Endodermal cell (in vitro differentiated cells): ENCODE results near the gene DHRS4L2. TPM values are rescaled to one million over a fixed set of nuclear protein-coding genes. Genes with fewer than 3 reads are reported as not detected.
"Not testable (repeated sequence)": the region's sequence is repeated elsewhere in the genome, so short reads cannot be mapped to it uniquely, and the experiment has no call there.

Experiments used
- DNase-seq: peaks from one replicate; pipeline ENCODE4 v3.0.0-alpha.2; 2017
- H3K27ac ChIP-seq: 2 replicates; pipeline ENCODE4 v1.5.1; 2013; ENCODE audit warnings: mild to moderate bottlenecking, low read depth, low read length, moderate library complexity
- H3K27me3 ChIP-seq: 2 replicates; pipeline ENCODE4 v1.6.1; 2013; ENCODE audit warnings: mild to moderate bottlenecking, low read length, moderate library complexity; ENCODE audit not compliant: insufficient read depth, control insufficient read depth, poor library complexity, severe bottlenecking
- H3K36me3 ChIP-seq: 2 replicates; pipeline ENCODE4 v1.7.0; 2013; ENCODE audit warnings: mild to moderate bottlenecking, low read length, moderate library complexity; ENCODE audit not compliant: control insufficient read depth, insufficient read depth
- H3K4me1 ChIP-seq: one replicate; pipeline ENCODE4 v1.7.0; 2013; ENCODE audit warnings: low read length; ENCODE audit not compliant: control insufficient read depth, insufficient read depth
- H3K4me3 ChIP-seq: 2 replicates; pipeline ENCODE4 v1.5.1; 2013; ENCODE audit warnings: mild to moderate bottlenecking, low read length, moderate library complexity
- H3K9ac ChIP-seq: 2 replicates; pipeline ENCODE4 v1.6.1; 2013; ENCODE audit warnings: mild to moderate bottlenecking, low read length, moderate library complexity; ENCODE audit not compliant: poor library complexity, severe bottlenecking; ENCODE audit errors: extremely low read depth
- H3K9me3 ChIP-seq: 2 replicates; pipeline ENCODE4 v1.6.1; 2013; ENCODE audit warnings: mild to moderate bottlenecking, low read length, moderate library complexity; ENCODE audit not compliant: control insufficient read depth
- H3K27ac Mint-ChIP-seq: 2 replicates; pipeline ENCODE4 v1.8.0; 2020; ENCODE audit warnings: mixed read lengths
- H3K27me3 Mint-ChIP-seq: 2 replicates; pipeline ENCODE4 v1.8.0; 2021; ENCODE audit warnings: mild to moderate bottlenecking, mixed read lengths; ENCODE audit not compliant: insufficient read depth
- H3K36me3 Mint-ChIP-seq: 2 replicates; pipeline ENCODE4 v1.8.0; 2020; ENCODE audit warnings: low read depth, mixed read lengths
- H3K4me1 Mint-ChIP-seq: 2 replicates; pipeline ENCODE4 v1.8.0; 2020; ENCODE audit warnings: mixed read lengths
- H3K4me3 Mint-ChIP-seq: 2 replicates; pipeline ENCODE4 v1.8.0; 2020; ENCODE audit warnings: mild to moderate bottlenecking, moderate library complexity, mixed read lengths
- H3K9me3 Mint-ChIP-seq: 2 replicates; pipeline ENCODE4 v1.8.0; 2020; ENCODE audit warnings: mild to moderate bottlenecking, mixed read lengths
- WGBS, 2 experiments: methylation state at CpG; one replicate each; pipeline versions ENCODE4 v1.1.5 to v1.1.7; 2013; ENCODE audit warnings: missing lambda C conversion rate in 2 of 2, mixed read lengths in 1 of 2; ENCODE audit not compliant: insufficient coverage in 1 of 2, insufficient read length in 1 of 2; 5-methylcytosine and 5-hydroxymethylcytosine counted together
- long read RNA-seq, 4 experiments: library from polyadenylated mRNA in 2 of 4; library from RNA in 1 of 4; library from capped mRNA in 1 of 4; stranded (forward) in 3 of 4; unstranded in 1 of 4; transcript quantifications; one replicate each; pipeline ENCODE4 v2.0.0, GENCODE V29; 2020 to 2021; ENCODE audit warnings: inconsistent platforms in 1 of 4
- polyA plus RNA-seq, 2 experiments: library from polyadenylated mRNA; stranded (reverse); fragments of 50-300 nt; gene quantifications; one replicate each; pipeline ENCODE4 v1.2.3, GENCODE V29; 2013
- total RNA-seq, 2 donors: library from RNA; stranded (reverse); fragmentation: NEBNext Ultra II Directional in 1 of 2; extraction: Animal tissue kit (Norgen Biotek cat#: 25700) in 1 of 2; gene quantifications; 2 replicates in 1 of 2; 3 replicates in 1 of 2; pipeline ENCODE4 v1.2.1, GENCODE V29; 2021
- TF ChIP-seq, protein P1 (sequence below): fragments of 200-600 bp; sonication (generic); conservative IDR thresholded peaks from 2 replicates; pipeline ENCODE4 v1.5.0; 2021; ENCODE audit warnings: antibody characterized with exemption, mild to moderate bottlenecking

The DHRS4L2 gene
- total RNA-seq, result 10 to 100 TPM; 16.7 to 17.3 TPM
- polyA plus RNA-seq (2013, experiment 1 of 2), result 12.6 TPM
- 11.5 TPM for polyA plus RNA-seq (2013, experiment 2 of 2)
- long read RNA-seq, experiment 1, partial matches to known transcripts, result 0 of 6 reads
- long read RNA-seq, experiment 1, other reads (novel, unspliced or antisense), result 4 of 6 reads
- long read RNA-seq, experiment 2, partial matches to known transcripts, result 0 of 2 reads
- long read RNA-seq, experiment 2, other reads (novel, unspliced or antisense), result 2 of 2 reads
- long read RNA-seq, experiment 3, partial matches to known transcripts, result 0 of 6 reads
- long read RNA-seq, experiment 3, other reads (novel, unspliced or antisense), result 4 of 6 reads
- long read RNA-seq, experiment 4, partial matches to known transcripts, result 4 of 20 reads
- long read RNA-seq, experiment 4, other reads (novel, unspliced or antisense), result 11 of 20 reads

DNA sequence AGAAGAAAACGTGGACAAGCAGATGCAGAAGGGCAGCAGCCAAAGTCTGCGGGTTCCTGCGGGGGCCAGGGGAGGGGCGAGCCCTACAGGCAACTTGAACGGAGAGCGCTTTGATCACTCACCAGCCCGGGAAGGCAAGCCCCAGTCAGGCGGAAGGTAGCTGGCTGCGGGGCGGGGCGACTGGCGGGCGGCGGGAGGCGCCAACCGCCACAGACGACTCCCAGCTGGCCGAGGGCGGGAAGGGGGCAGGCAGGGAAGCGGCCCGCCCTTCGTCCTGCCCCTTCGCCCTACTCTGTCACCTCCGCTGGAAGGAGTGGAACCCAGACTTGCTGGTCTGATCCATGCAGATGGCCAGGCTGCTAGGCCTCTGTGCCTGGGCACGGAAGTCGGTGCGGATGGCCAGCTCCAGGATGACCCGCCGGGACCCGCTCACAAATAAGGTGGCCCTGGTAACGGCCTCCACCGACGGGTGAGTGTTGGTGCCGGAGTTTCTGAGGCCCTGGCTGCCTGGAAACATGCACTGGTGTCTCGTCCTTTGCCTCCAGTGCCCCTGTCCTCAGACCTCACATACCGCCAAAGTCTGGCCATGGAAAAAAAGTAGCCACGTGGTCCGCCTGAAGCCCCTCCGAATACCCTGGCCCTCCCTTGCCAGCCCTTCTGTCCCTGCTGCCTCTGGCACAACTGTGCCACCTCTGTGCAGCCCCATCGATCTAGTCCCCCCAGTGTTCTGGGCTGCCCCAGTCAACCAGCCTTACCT is at the start of gene DHRS4L2:
DHRS4L2 (plus strand) TSS at position 323 of the 757 bp plus-strand sequence; CDS start at position 342, 19 bp downstream.
- DNase-seq, result peak; percentile 96
- H3K9me3 Mint-ChIP-seq, result not testable (repeated sequence)

DNA sequence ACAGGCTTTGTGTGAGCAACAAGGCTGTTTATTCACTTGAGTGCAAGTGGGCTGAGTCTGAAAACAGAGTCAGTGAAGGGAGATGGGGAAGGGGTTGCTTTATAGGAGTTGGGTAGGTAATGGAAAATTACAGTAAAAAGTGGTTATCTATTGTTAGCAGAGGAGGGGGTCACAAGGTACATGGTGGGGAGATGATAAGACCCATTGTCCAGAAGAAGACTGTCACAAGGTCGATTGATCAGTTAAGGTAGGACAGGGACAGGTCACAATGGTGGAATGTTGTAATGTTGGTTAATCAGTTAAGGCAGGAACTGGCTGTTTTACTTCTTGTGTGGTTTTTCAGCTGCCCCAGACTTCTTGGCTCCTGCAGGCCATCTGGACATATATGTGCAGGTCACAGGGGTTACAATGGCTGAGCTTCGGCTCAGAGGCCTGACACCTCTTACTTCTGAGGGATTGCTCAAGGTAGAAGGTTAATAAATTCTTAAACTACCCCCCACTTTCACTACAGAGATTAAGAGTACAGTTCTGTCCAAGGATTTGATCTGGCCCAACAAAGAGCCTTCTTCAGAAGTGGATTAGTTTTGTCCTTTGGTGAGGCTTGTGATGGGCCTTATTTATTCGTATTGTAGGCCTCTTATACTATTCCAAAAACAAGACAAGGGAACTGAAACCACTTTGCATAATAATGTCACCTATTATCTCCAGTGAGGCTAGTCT is 49.0 kb upstream of the DHRS4L2 start:
- peaks cover 8% of the 10 kb centered on the region for H3K9me3 Mint-ChIP-seq

More for the DNA sequence above, at the start of gene DHRS4L2:
- H3K9me3 ChIP-seq, H3K27me3 Mint-ChIP-seq, H3K4me3 ChIP-seq, H3K9ac ChIP-seq, H3K27ac ChIP-seq, H3K4me1 ChIP-seq, H3K36me3 ChIP-seq, H3K4me1 Mint-ChIP-seq, H3K27me3 ChIP-seq, H3K36me3 Mint-ChIP-seq: not testable (repeated sequence)
- TF ChIP-seq, protein P1, sequence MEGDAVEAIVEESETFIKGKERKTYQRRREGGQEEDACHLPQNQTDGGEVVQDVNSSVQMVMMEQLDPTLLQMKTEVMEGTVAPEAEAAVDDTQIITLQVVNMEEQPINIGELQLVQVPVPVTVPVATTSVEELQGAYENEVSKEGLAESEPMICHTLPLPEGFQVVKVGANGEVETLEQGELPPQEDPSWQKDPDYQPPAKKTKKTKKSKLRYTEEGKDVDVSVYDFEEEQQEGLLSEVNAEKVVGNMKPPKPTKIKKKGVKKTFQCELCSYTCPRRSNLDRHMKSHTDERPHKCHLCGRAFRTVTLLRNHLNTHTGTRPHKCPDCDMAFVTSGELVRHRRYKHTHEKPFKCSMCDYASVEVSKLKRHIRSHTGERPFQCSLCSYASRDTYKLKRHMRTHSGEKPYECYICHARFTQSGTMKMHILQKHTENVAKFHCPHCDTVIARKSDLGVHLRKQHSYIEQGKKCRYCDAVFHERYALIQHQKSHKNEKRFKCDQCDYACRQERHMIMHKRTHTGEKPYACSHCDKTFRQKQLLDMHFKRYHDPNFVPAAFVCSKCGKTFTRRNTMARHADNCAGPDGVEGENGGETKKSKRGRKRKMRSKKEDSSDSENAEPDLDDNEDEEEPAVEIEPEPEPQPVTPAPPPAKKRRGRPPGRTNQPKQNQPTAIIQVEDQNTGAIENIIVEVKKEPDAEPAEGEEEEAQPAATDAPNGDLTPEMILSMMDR, result peak; percentile 22
- WGBS, 2 experiments, result 29 to 35% methylated on average over 25 to 40 of the region's 40 CpGs
- H3K27ac Mint-ChIP-seq, result peak within 1 kb of the TSS; percentile 74
- H3K4me3 Mint-ChIP-seq, result peak within 1 kb of the TSS; percentile 49

DNA sequence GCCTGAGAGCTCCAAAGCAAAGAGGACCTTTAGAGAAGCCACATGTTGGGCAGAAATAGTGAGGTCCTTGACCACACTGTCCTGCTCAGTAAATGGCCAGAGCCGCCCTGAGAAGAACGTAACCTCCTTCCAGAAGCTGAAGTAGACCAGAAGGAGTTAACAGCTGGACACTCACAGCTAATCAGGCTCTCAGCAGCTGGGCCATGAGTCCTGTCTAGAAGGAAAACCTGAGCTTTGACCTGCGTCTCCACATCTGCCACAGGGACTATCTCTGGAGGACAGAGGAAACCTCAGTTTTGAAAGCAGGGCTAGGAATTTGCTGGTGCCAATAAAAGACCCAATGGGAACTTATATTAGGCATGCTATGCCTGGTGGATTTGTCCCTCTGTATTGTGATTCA is 47.5 kb upstream of the DHRS4L2 start:
- no peaks in the 10 kb centered on the region for H3K4me1 ChIP-seq
- TF ChIP-seq, protein P1, result no peak
- H3K9me3 Mint-ChIP-seq, result peaks cover 8% of the 10 kb centered on the region
- H3K4me3 ChIP-seq, result no peak overlapping the region
- peaks cover 6% of the 10 kb centered on the region for H3K4me1 Mint-ChIP-seq
- peaks cover 6% of the 10 kb centered on the region for H3K27me3 Mint-ChIP-seq
- peaks cover 14% of the 10 kb centered on the region for H3K36me3 Mint-ChIP-seq
- H3K9ac ChIP-seq, result no peak overlapping the region
- H3K27ac Mint-ChIP-seq, result no peak overlapping the region
- H3K9me3 ChIP-seq, result peaks cover 11% of the 10 kb centered on the region
- no peak overlapping the region for H3K4me3 Mint-ChIP-seq
- no peak for DNase-seq
- WGBS, 2 experiments, result 76 to 77% methylated on average over 3 of the region's 3 CpGs
- H3K27me3 ChIP-seq, result no peaks in the 10 kb centered on the region
- H3K36me3 ChIP-seq, result peaks cover 5% of the 10 kb centered on the region
- H3K27ac ChIP-seq, result no peak overlapping the region

More for the DNA sequence above, 49.0 kb upstream of the DHRS4L2 start:
- DNase-seq, result no peak
- Histone ChIP-seq H3K4me1 (no peaks in the 10 kb centered on the region), H3K27ac (no peak overlapping the region), H3K27me3 (no peaks in the 10 kb centered on the region), H3K9me3 (peaks cover 11% of the 10 kb centered on the region), H3K9ac (no peak overlapping the region), H3K36me3 (peaks cover 5% of the 10 kb centered on the region), H3K4me3 (no peak overlapping the region)
- Mint-ChIP-seq H3K4me3 (no peak overlapping the region), H3K27ac (peak overlapping the region; percentile 7), H3K36me3 (peaks cover 14% of the 10 kb centered on the region), H3K4me1 (peaks cover 6% of the 10 kb centered on the region), H3K27me3 (peaks cover 15% of the 10 kb centered on the region)
- TF ChIP-seq, protein P1, result no peak
- WGBS, 2 experiments, result 80 to 83% methylated on average over 2 to 3 of the region's 3 CpGs
